Mesendoderm (in vitro differentiated cells): Measurements from ENCODE around the gene CHRNA5.

Experiments used
- DNase-seq: peaks from one replicate; pipeline ENCODE4 v3.0.0; 2013
- H2AK5ac ChIP-seq: 2 replicates; pipeline ENCODE4 v1.6.1; 2013; ENCODE audit warnings: low read length, inconsistent platforms
- H2BK120ac ChIP-seq: 2 replicates; pipeline ENCODE4 v1.6.1; 2013; ENCODE audit warnings: low read depth, mild to moderate bottlenecking, low read length, moderate library complexity, mixed read lengths
- H2BK15ac ChIP-seq: replicated peaks from 2 replicates; pipeline ENCODE4 v1.6.1; 2013; ENCODE audit warnings: low read depth, mild to moderate bottlenecking, moderate library complexity
- H2BK5ac ChIP-seq: 2 replicates; pipeline ENCODE4 v1.6.1; 2013; ENCODE audit warnings: low read length, inconsistent platforms
- H3K18ac ChIP-seq: 2 replicates; pipeline ENCODE4 v1.6.1; 2013; ENCODE audit warnings: mild to moderate bottlenecking, low read length, mixed read lengths
- H3K23ac ChIP-seq: one replicate; pipeline ENCODE4 v1.6.1; 2013; ENCODE audit warnings: low read length
- H3K27ac ChIP-seq: 2 replicates; pipeline ENCODE4 v1.5.1; 2013; ENCODE audit warnings: low read depth, mild to moderate bottlenecking, inconsistent platforms, low read length, moderate library complexity
- H3K27me3 ChIP-seq: 2 replicates; pipeline ENCODE4 v1.6.1; 2013; ENCODE audit warnings: low read length, control low read depth, mild to moderate bottlenecking, inconsistent platforms; ENCODE audit not compliant: insufficient read depth, poor library complexity
- H3K36me3 ChIP-seq: 2 replicates; pipeline ENCODE4 v1.6.1; 2013; ENCODE audit warnings: low read length, inconsistent platforms; ENCODE audit not compliant: control insufficient read depth, insufficient read depth
- H3K4ac ChIP-seq: one replicate; pipeline ENCODE4 v1.6.1; 2013; ENCODE audit warnings: low read depth, mild to moderate bottlenecking, low read length, moderate library complexity
- H3K4me1 ChIP-seq: 2 replicates; pipeline ENCODE4 v1.6.1; 2013; ENCODE audit warnings: low read depth, low read length, inconsistent platforms; ENCODE audit not compliant: control insufficient read depth
- H3K4me2 ChIP-seq: 2 replicates; pipeline ENCODE4 v1.6.1; 2013; ENCODE audit warnings: low read length
- H3K4me3 ChIP-seq: 2 replicates; pipeline ENCODE4 v1.5.1; 2013; ENCODE audit warnings: mild to moderate bottlenecking, low read length
- H3K56ac ChIP-seq: one replicate; pipeline ENCODE4 v1.6.1; 2013; ENCODE audit warnings: low read length
- H3K79me1 ChIP-seq: 2 replicates; pipeline ENCODE4 v1.6.1; 2013; ENCODE audit warnings: low read length, inconsistent platforms
- H3K79me2 ChIP-seq: 2 replicates; pipeline ENCODE4 v1.6.1; 2013; ENCODE audit warnings: mild to moderate bottlenecking, low read length; ENCODE audit not compliant: control insufficient read depth, insufficient read depth
- H3K9ac ChIP-seq: 2 replicates; pipeline ENCODE4 v1.6.1; 2013; ENCODE audit warnings: low read length, inconsistent platforms
- H4K5ac ChIP-seq: one replicate; pipeline ENCODE4 v1.6.1; 2013; ENCODE audit warnings: low read length
- H4K8ac ChIP-seq: one replicate; pipeline ENCODE4 v1.6.1; 2013; ENCODE audit warnings: low read depth, mild to moderate bottlenecking, control low read depth, low read length, moderate library complexity
- WGBS: extraction: QIAGEN DNeasy Blood & Tissue Kit; methylation state at CpG from one replicate; pipeline ENCODE4 v1.1.7; 2013; ENCODE audit warnings: low lambda C conversion rate, missing lambda C conversion rate; ENCODE audit not compliant: insufficient coverage; ENCODE audit errors: extremely low coverage; 5-methylcytosine and 5-hydroxymethylcytosine counted together

CHRNA5 gene

GRCh38 chr15:78618064-78618463, 52.7 kb downstream of the CHRNA5 start:
- WGBS: no CpG with 5 or more reads among the region's 8 CpGs
- Histone ChIP-seq H4K8ac (no peak overlapping the region), H2AK5ac (no peak overlapping the region), H3K18ac (no peak overlapping the region), H3K9ac (no peak overlapping the region), H3K79me1 (no peaks in the 10 kb centered on the region), H3K56ac (no peak overlapping the region), H3K23ac (no peak overlapping the region), H3K36me3 (no peaks in the 10 kb centered on the region), H3K27ac (no peak overlapping the region), H3K27me3 (peaks cover 14% of the 10 kb centered on the region), H2BK5ac (no peak overlapping the region), H3K4ac (no peak overlapping the region), H3K4me3 (no peak overlapping the region), H2BK120ac (no peak overlapping the region), H4K5ac (no peak overlapping the region), H2BK15ac (no peak overlapping the region), H3K4me2 (no peak overlapping the region), H3K4me1 (no peaks in the 10 kb centered on the region), H3K79me2 (no peaks in the 10 kb centered on the region)
- DNase-seq: no peak

GRCh38 chr15:78618490-78618934, 53.2 kb downstream of the CHRNA5 start:
- no peaks in the 10 kb centered on the region for H3K79me2 ChIP-seq
- H2BK15ac ChIP-seq: no peak overlapping the region
- no peak overlapping the region for H2AK5ac ChIP-seq
- H3K36me3 ChIP-seq: no peaks in the 10 kb centered on the region
- H3K4me2 ChIP-seq: no peak overlapping the region
- peaks cover 14% of the 10 kb centered on the region for H3K27me3 ChIP-seq
- H3K18ac ChIP-seq: no peak overlapping the region
- no peak overlapping the region for H3K27ac ChIP-seq
- H4K8ac ChIP-seq: no peak overlapping the region
- no peak overlapping the region for H3K9ac ChIP-seq
- H2BK120ac ChIP-seq: no peak overlapping the region
- no peak overlapping the region for H3K4me3 ChIP-seq
- H2BK5ac ChIP-seq: no peak overlapping the region
- H3K79me1 ChIP-seq: no peaks in the 10 kb centered on the region
- DNase-seq: peak; percentile 88
- no peak overlapping the region for H3K4ac ChIP-seq
- H3K4me1 ChIP-seq: no peaks in the 10 kb centered on the region
- no peak overlapping the region for H4K5ac ChIP-seq
- H3K56ac ChIP-seq: no peak overlapping the region
- H3K23ac ChIP-seq: no peak overlapping the region
- no CpG with 5 or more reads among the region's 8 CpGs for WGBS

GRCh38 chr15:78619022-78619950, 54.0 kb downstream of the CHRNA5 start:
- Histone ChIP-seq H4K8ac (no peak overlapping the region), H3K36me3 (no peaks in the 10 kb centered on the region), H3K4me2 (peak overlapping the region; percentile 39), H3K18ac (no peak overlapping the region), H2BK5ac (no peak overlapping the region), H2AK5ac (no peak overlapping the region), H3K56ac (peak overlapping the region; percentile 37), H3K9ac (peak overlapping the region; percentile 30), H3K23ac (no peak overlapping the region), H2BK120ac (no peak overlapping the region), H3K79me1 (no peaks in the 10 kb centered on the region), H3K4ac (no peak overlapping the region), H4K5ac (no peak overlapping the region), H3K27me3 (peaks cover 14% of the 10 kb centered on the region), H3K4me1 (no peaks in the 10 kb centered on the region), H3K79me2 (no peaks in the 10 kb centered on the region), H3K27ac (no peak overlapping the region), H3K4me3 (no peak overlapping the region), H2BK15ac (no peak overlapping the region)
- peak; percentile 61 for DNase-seq
- WGBS: no CpG with 5 or more reads among the region's 20 CpGs

GRCh38 chr15:78620021-78620526, 54.8 kb downstream of the CHRNA5 start:
- Histone ChIP-seq H3K4ac (no peak overlapping the region), H4K8ac (no peak overlapping the region), H3K9ac (peak overlapping the region; percentile 60), H3K79me2 (no peaks in the 10 kb centered on the region), H2AK5ac (no peak overlapping the region), H3K23ac (no peak overlapping the region), H2BK120ac (no peak overlapping the region), H3K79me1 (no peaks in the 10 kb centered on the region), H3K4me3 (peak overlapping the region; percentile 31), H3K36me3 (no peaks in the 10 kb centered on the region), H3K4me1 (no peaks in the 10 kb centered on the region), H2BK15ac (no peak overlapping the region), H3K27me3 (peaks cover 14% of the 10 kb centered on the region), H3K27ac (no peak overlapping the region), H4K5ac (no peak overlapping the region), H3K4me2 (peak overlapping the region; percentile 82), H3K56ac (peak overlapping the region; percentile 78), H2BK5ac (no peak overlapping the region), H3K18ac (no peak overlapping the region)
- DNase-seq: peak; percentile 80
- no CpG with 5 or more reads among the region's 41 CpGs for WGBS

GRCh38 chr15:78620527-78621421, 55.5 kb downstream of the CHRNA5 start, which contains the start of gene CHRNA3:
Gene CHRNA3, minus strand, starts transcription at chr15:78620996. Its CDS starts 202 bp downstream, at chr15:78620794.
- no CpG with 5 or more reads among the region's 102 CpGs for WGBS
- no peak within 1 kb of the TSS for H2AK5ac ChIP-seq

More at GRCh38 chr15:78620527-78621421, 55.5 kb downstream of the CHRNA5 start, which contains the start of gene CHRNA3:
- H2BK120ac ChIP-seq: no peak within 1 kb of the TSS
- no peak within 1 kb of the TSS for H2BK15ac ChIP-seq
- H3K36me3 ChIP-seq: no peaks in the 10 kb centered on the region
- peak within 1 kb of the TSS; percentile 82 for H3K4me2 ChIP-seq
- H3K56ac ChIP-seq: peak within 1 kb of the TSS; percentile 78
- no peak within 1 kb of the TSS for H3K27ac ChIP-seq
- H3K27me3 ChIP-seq: peaks cover 14% of the 10 kb centered on the region
- H3K9ac ChIP-seq: peak within 1 kb of the TSS; percentile 60
- H3K4ac ChIP-seq: no peak within 1 kb of the TSS
- H4K5ac ChIP-seq: no peak within 1 kb of the TSS
- H3K4me3 ChIP-seq: peak within 1 kb of the TSS; percentile 43
- H4K8ac ChIP-seq: no peak within 1 kb of the TSS
- no peak within 1 kb of the TSS for H3K23ac ChIP-seq
- H2BK5ac ChIP-seq: no peak within 1 kb of the TSS
- no peak within 1 kb of the TSS for H3K18ac ChIP-seq
- no peaks in the 10 kb centered on the region for H3K4me1 ChIP-seq
- H3K79me2 ChIP-seq: no peaks in the 10 kb centered on the region
- H3K79me1 ChIP-seq: no peaks in the 10 kb centered on the region
- peak; percentile 23 for DNase-seq
